T1000 (cell line): ENCODE measurements around the gene RAB3GAP2.
"Not testable (repeated sequence)": the region's sequence is repeated elsewhere in the genome, so short reads cannot be mapped to it uniquely, and the experiment has no call there.

ENCODE experiments used
- DNase-seq: peaks from one replicate; lab custom pipeline; 2025; ENCODE audit warnings: mixed read lengths; lab: John Stamatoyannopoulos, UW

The RAB3GAP2 gene

GRCh38 chr1:220272047-220272840 lies at the start of gene RAB3GAP2:
Gene RAB3GAP2, minus strand, starts transcription at chr1:220272453. Its CDS starts 116 bp downstream, at chr1:220272337.
- peak; percentile 97 for DNase-seq

GRCh38 chr1:220321758-220322157 lies 49.5 kb upstream of the RAB3GAP2 start:
- no peak for DNase-seq

- DNase-seq, result no peak
These were observed 48.5 kb upstream of the RAB3GAP2 start for GRCh38 chr1:220320709-220321108.

GRCh38 chr1:220318673-220319072 lies 46.4 kb upstream of the RAB3GAP2 start:
- DNase-seq, result no peak

GRCh38 chr1:220317161-220317560 lies 44.9 kb upstream of the RAB3GAP2 start:
- no peak for DNase-seq

GRCh38 chr1:220316305-220316704 lies 44.1 kb upstream of the RAB3GAP2 start:
- DNase-seq, result no peak

- DNase-seq, result no peak
These were observed 43.0 kb upstream of the RAB3GAP2 start for GRCh38 chr1:220315070-220315839.

- no peak for DNase-seq
These were observed 41.3 kb upstream of the RAB3GAP2 start for GRCh38 chr1:220313576-220313975.

GRCh38 chr1:220310147-220310546 lies 37.9 kb upstream of the RAB3GAP2 start:
- not testable (repeated sequence) for DNase-seq

- no peak for DNase-seq
These were observed 35.4 kb upstream of the RAB3GAP2 start for GRCh38 chr1:220307607-220308006.

- DNase-seq, result no peak
These were observed 34.1 kb upstream of the RAB3GAP2 start for GRCh38 chr1:220306339-220306738.

- no peak for DNase-seq
These were observed 31.6 kb upstream of the RAB3GAP2 start for GRCh38 chr1:220303871-220304270.

- DNase-seq, result no peak
These were observed 29.4 kb upstream of the RAB3GAP2 start for GRCh38 chr1:220301630-220302029.

GRCh38 chr1:220300442-220301121 lies 28.3 kb upstream of the RAB3GAP2 start:
- DNase-seq, result peak; percentile 71

- DNase-seq, result no peak
These were observed 27.1 kb upstream of the RAB3GAP2 start for GRCh38 chr1:220299337-220299736.

GRCh38 chr1:220298470-220299205 lies 26.4 kb upstream of the RAB3GAP2 start:
- DNase-seq, result no peak

- DNase-seq, result no peak
These were observed 24.7 kb upstream of the RAB3GAP2 start for GRCh38 chr1:220296981-220297380.

- no peak for DNase-seq
These were observed 22.6 kb upstream of the RAB3GAP2 start for GRCh38 chr1:220294846-220295301.

GRCh38 chr1:220291580-220291979 lies 19.3 kb upstream of the RAB3GAP2 start:
- DNase-seq, result no peak

- DNase-seq, result no peak
These were observed 18.0 kb upstream of the RAB3GAP2 start for GRCh38 chr1:220290140-220290761.

GRCh38 chr1:220287129-220287528 lies 14.9 kb upstream of the RAB3GAP2 start:
- DNase-seq, result no peak
